ENCODE data around the gene ERBB3. TPM values are rescaled to one million over a fixed set of nuclear protein-coding genes. Genes with fewer than 3 reads are reported as not detected.
A peak's percentile ranks its signal among the peaks of the same experiment; 100 is the strongest.
"Not testable (repeated sequence)": the region's sequence is repeated elsewhere in the genome, so short reads cannot be mapped to it uniquely, and the experiment has no call there.

Gene ERBB3
- total and polyA plus RNA-seq, 9 donors: 0.72 to 20.6 (median 3.3) TPM

- Histone ChIP-seq H3K27me3 (no peaks in the 10 kb centered on the region), H3K4me1 (ENCODE audit: insufficient read depth) (no peaks in the 10 kb centered on the region), H3K4me3 (peak within 1 kb of the TSS; percentile 85), H3K36me3 (no peaks in the 10 kb centered on the region), H3K27ac (peak within 1 kb of the TSS; percentile 84 to 94), H3K9me3 (no peaks in the 10 kb centered on the region)
- intact Hi-C loops (cut with DNase I): loop anchor here in 3 of 4 donors (2.0 to 10.0 kb wide), 3 partner anchors 45 to 297 kb away; partner anchors contain the start of genes SUOX (in 3 of the 3) and GDF11 (in 1 of the 3)
- DNase-seq: peak; percentile 96 to 98 (median 97)
- TF ChIP-seq EP300 (IDR thresholded peaks at IDR 0.05) (peak; percentile 54), POLR2A (IDR thresholded peaks at IDR 0.05) (peak; percentile 94), CTCF (IDR thresholded peaks at IDR 0.05) (peak in 2 of 3 donors; percentile 35 to 36)
- WGBS, 3 donors: 0% methylated on average over 50 of the region's 50 CpGs
These were observed 38.2 kb upstream of the ERBB3 start, which contains the start of gene RPS26 for GRCh38 chr12:56041552-56042429. RPS26 (plus strand) TSS chr12:56041918; CDS start chr12:56042167, 249 bp downstream.

- intact Hi-C loops (cut with DNase I): loop anchor here in 2 of 4 donors (10.0 kb wide), 2 partner anchors 48 to 298 kb away; partner anchors contain the start of genes GDF11 (in 1 of the 2) and SUOX (in 1 of the 2)
- not testable (repeated sequence) for H3K36me3 ChIP-seq; DNase-seq; H3K4me1 ChIP-seq (ENCODE audit: insufficient read depth); H3K27me3 ChIP-seq; H3K9me3 ChIP-seq
- peak overlapping the region; percentile 84 to 94 for H3K27ac ChIP-seq
- 0 to 1% (median 1%) methylated on average over 19 to 20 of the region's 20 CpGs for WGBS, 3 donors
- peak overlapping the region; percentile 85 for H3K4me3 ChIP-seq
These were observed 37.5 kb upstream of the ERBB3 start for GRCh38 chr12:56042430-56042813.

GRCh38 chr12:56042843-56043242 lies 37.1 kb upstream of the ERBB3 start:
- no peak for DNase-seq
- WGBS, 3 donors: 20 to 38% (median 21%) methylated on average over 9 of the region's 9 CpGs
- TF ChIP-seq EP300 (IDR thresholded peaks at IDR 0.05) (no peak), POLR2A (IDR thresholded peaks at IDR 0.05) (no peak), CTCF (IDR thresholded peaks at IDR 0.05) (no peak)

GRCh38 chr12:56046027-56046780 lies 33.8 kb upstream of the ERBB3 start:
- H3K4me3 ChIP-seq: no peak overlapping the region
- H3K4me1 ChIP-seq (ENCODE audit: insufficient read depth): no peaks in the 10 kb centered on the region
- no peaks in the 10 kb centered on the region for H3K27me3 ChIP-seq
- no peak overlapping the region for H3K27ac ChIP-seq
- H3K9me3 ChIP-seq: no peaks in the 10 kb centered on the region
- H3K36me3 ChIP-seq: no peaks in the 10 kb centered on the region
- TF ChIP-seq EP300 (IDR thresholded peaks at IDR 0.05) (no peak), CTCF (IDR thresholded peaks at IDR 0.05) (no peak), POLR2A (IDR thresholded peaks at IDR 0.05) (no peak)
- no peak for DNase-seq
- 67 to 79% (median 74%) methylated on average over 9 of the region's 9 CpGs for WGBS, 3 donors
- intact Hi-C loops (cut with DNase I): loop anchor here in 2 of 4 donors (10.0 kb wide), 2 partner anchors 51 to 301 kb away; partner anchors contain the start of genes GDF11 (in 1 of the 2) and SUOX (in 1 of the 2)

More at GRCh38 chr12:56042843-56043242, 37.1 kb upstream of the ERBB3 start:
- H3K36me3 ChIP-seq: no peaks in the 10 kb centered on the region
- H3K27ac ChIP-seq: no peak overlapping the region
- H3K9me3 ChIP-seq: no peaks in the 10 kb centered on the region
- no peaks in the 10 kb centered on the region for H3K4me1 ChIP-seq (ENCODE audit: insufficient read depth)
- intact Hi-C loops (cut with DNase I): loop anchor here in 2 of 4 donors (10.0 kb wide), 2 partner anchors 48 to 298 kb away; partner anchors contain the start of genes GDF11 (in 1 of the 2) and SUOX (in 1 of the 2)
- H3K27me3 ChIP-seq: no peaks in the 10 kb centered on the region
- H3K4me3 ChIP-seq: peak overlapping the region; percentile 85
